ENCODE data around the gene UNC119. TPM values are rescaled to one million over a fixed set of nuclear protein-coding genes. Genes with fewer than 3 reads are reported as not detected.

The UNC119 gene
- total RNA-seq, 1 donor from 2014 or later: 27.7 TPM

DNA sequence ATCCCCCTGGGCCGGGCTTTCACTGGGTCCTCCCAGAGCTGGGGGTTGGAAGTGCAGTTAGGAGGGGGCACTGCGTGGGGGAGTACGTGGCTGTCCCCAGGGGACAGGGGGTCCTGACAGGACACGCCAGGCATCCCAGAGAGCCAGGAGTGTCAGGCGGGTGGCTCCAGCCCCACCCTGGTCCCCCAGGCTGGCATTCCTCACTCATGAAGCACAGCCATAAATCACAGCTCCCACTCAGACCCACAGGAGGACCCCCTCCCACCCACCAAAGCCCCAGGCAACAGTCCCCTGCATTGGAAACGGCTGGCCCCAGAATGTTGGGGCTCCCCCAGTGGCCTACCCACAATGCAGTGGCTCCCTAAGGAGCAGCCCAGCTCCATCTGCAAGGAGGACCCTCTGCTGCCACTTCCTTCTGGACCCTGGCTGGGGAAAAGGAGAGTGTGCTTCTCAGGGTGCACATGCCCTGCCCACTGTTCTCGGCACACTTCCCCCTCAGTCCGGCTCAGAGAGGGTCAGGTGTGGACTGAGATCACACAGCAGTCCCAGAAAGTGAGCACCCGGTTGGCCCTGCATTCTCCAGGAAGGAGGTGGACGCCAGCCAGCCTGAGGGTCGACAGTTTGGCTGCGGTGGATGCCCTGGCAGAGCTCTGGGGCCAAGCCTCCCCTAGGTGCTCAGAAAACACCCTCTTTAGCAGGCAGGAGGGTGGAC lies 53.6 kb downstream of the UNC119 start:
- Mint-ChIP-seq H3K27ac (ENCODE audit: unreplicated experiment) (no peak overlapping the region), H3K27me3 (ENCODE audit: low read depth, unreplicated experiment) (peaks cover 47% of the 10 kb centered on the region), H3K36me3 (ENCODE audit: low read depth, unreplicated experiment) (no peaks in the 10 kb centered on the region), H3K4me3 (ENCODE audit: unreplicated experiment) (no peak overlapping the region), H3K4me1 (ENCODE audit: low read depth, unreplicated experiment) (no peaks in the 10 kb centered on the region), H3K9me3 (ENCODE audit: unreplicated experiment) (no peaks in the 10 kb centered on the region)
- Histone ChIP-seq H4K20me1 (ENCODE audit: insufficient read depth, low read length) (no peaks in the 10 kb centered on the region), H3K4me3 (ENCODE audit: insufficient read depth, low read depth, low read length) (no peak overlapping the region), H3K4me2 (ENCODE audit: low read length) (no peak overlapping the region), H3K27ac (ENCODE audit: low read depth, low read length) (no peak overlapping the region), H3K4me1 (ENCODE audit: insufficient read depth, low read length) (no peaks in the 10 kb centered on the region), H3K9me3 (ENCODE audit: insufficient read depth, low read depth, low read length) (no peaks in the 10 kb centered on the region), H3K27me3 (ENCODE audit: insufficient read depth, low read length) (peaks cover 3% of the 10 kb centered on the region), H3K79me2 (ENCODE audit: insufficient read depth, low read length) (no peaks in the 10 kb centered on the region), H3K36me3 (ENCODE audit: insufficient read depth, low read length) (no peaks in the 10 kb centered on the region), H3K9ac (ENCODE audit: low read length) (no peak overlapping the region), H2AFZ (ENCODE audit: low read depth, low read length) (no peak overlapping the region)
- no peak for FAIRE-seq
- no peak for DNase-seq (ENCODE audit: low read depth)
- no peak for TF ChIP-seq EZH2 (IDR thresholded peaks at IDR 0.05; ENCODE audit: insufficient read depth, low read length)
- TF ChIP-seq, protein P1, sequence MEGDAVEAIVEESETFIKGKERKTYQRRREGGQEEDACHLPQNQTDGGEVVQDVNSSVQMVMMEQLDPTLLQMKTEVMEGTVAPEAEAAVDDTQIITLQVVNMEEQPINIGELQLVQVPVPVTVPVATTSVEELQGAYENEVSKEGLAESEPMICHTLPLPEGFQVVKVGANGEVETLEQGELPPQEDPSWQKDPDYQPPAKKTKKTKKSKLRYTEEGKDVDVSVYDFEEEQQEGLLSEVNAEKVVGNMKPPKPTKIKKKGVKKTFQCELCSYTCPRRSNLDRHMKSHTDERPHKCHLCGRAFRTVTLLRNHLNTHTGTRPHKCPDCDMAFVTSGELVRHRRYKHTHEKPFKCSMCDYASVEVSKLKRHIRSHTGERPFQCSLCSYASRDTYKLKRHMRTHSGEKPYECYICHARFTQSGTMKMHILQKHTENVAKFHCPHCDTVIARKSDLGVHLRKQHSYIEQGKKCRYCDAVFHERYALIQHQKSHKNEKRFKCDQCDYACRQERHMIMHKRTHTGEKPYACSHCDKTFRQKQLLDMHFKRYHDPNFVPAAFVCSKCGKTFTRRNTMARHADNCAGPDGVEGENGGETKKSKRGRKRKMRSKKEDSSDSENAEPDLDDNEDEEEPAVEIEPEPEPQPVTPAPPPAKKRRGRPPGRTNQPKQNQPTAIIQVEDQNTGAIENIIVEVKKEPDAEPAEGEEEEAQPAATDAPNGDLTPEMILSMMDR (IDR thresholded peaks at IDR 0.05; ENCODE audit: insufficient read depth, low read depth, low read length): no peak

DNA sequence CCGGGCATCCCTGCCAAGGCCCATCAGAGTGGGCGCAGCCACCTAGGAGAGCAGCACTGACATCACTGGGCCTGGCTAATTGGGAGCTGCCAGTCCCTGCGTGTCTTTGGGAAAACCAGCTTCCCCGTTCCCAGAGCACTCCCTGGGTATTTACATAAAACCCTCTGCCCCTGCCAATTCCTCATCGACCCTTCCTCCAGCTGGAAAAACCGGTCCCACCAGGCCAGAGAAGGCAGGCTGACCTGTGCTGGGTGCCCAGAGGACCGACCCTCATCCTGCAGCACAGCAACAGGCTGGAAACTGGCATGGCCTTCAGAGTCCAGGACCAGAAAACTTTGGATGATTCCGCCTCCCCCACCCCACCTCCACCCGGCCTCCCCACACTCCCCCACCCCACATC lies 54.5 kb downstream of the UNC119 start:
- FAIRE-seq: no peak
- Histone ChIP-seq H3K27me3 (ENCODE audit: insufficient read depth, low read length) (peaks cover 2% of the 10 kb centered on the region), H3K27ac (ENCODE audit: low read depth, low read length) (no peak overlapping the region), H3K36me3 (ENCODE audit: insufficient read depth, low read length) (no peaks in the 10 kb centered on the region), H3K4me1 (ENCODE audit: insufficient read depth, low read length) (no peaks in the 10 kb centered on the region), H3K79me2 (ENCODE audit: insufficient read depth, low read length) (no peaks in the 10 kb centered on the region), H3K9me3 (ENCODE audit: insufficient read depth, low read depth, low read length) (no peaks in the 10 kb centered on the region), H4K20me1 (ENCODE audit: insufficient read depth, low read length) (no peaks in the 10 kb centered on the region), H3K4me2 (ENCODE audit: low read length) (no peak overlapping the region), H3K4me3 (ENCODE audit: insufficient read depth, low read depth, low read length) (no peak overlapping the region), H3K9ac (ENCODE audit: low read length) (no peak overlapping the region), H2AFZ (ENCODE audit: low read depth, low read length) (no peak overlapping the region)
- Mint-ChIP-seq H3K36me3 (ENCODE audit: low read depth, unreplicated experiment) (no peaks in the 10 kb centered on the region), H3K9me3 (ENCODE audit: unreplicated experiment) (no peaks in the 10 kb centered on the region), H3K27ac (ENCODE audit: unreplicated experiment) (no peak overlapping the region), H3K4me1 (ENCODE audit: low read depth, unreplicated experiment) (no peaks in the 10 kb centered on the region), H3K27me3 (ENCODE audit: low read depth, unreplicated experiment) (peaks cover 49% of the 10 kb centered on the region), H3K4me3 (ENCODE audit: unreplicated experiment) (no peak overlapping the region)
- DNase-seq (ENCODE audit: low read depth): no peak
- TF ChIP-seq, protein P1 (IDR thresholded peaks at IDR 0.05; ENCODE audit: insufficient read depth, low read depth, low read length): no peak
- TF ChIP-seq EZH2 (IDR thresholded peaks at IDR 0.05; ENCODE audit: insufficient read depth, low read length): no peak

Other genes starting within 250 kb of the UNC119 start
- gene TMEM97, start 233.4 kb downstream of the UNC119 start, total RNA-seq: 13.4 and 20.4 TPM in 2 replicates
- 69.9 and 70.4 TPM in 2 replicates for gene IFT20, start 217.2 kb downstream of the UNC119 start, total RNA-seq
- 87.0 and 100 TPM in 2 replicates for gene TNFAIP1, start 216.9 kb downstream of the UNC119 start, total RNA-seq
- 78.6 and 79.1 TPM in 2 replicates for gene POLDIP2, start 195.1 kb downstream of the UNC119 start, total RNA-seq
- not detected in 2 replicates for gene SEBOX, start 187.4 kb downstream of the UNC119 start, total RNA-seq
- 1.4 and 2.7 TPM in 2 replicates for gene VTN, start 182.3 kb downstream of the UNC119 start, total RNA-seq
- 12.8 and 14.4 TPM in 2 replicates for gene SARM1, start 180.9 kb downstream of the UNC119 start, total RNA-seq
- 7.4 and 7.9 TPM in 2 replicates for gene SLC46A1, start 146.4 kb downstream of the UNC119 start, total RNA-seq
- gene SLC13A2, start 79.0 kb downstream of the UNC119 start, total RNA-seq: not detected in 2 replicates
- gene FOXN1, start 46.3 kb downstream of the UNC119 start, total RNA-seq: not detected in 2 replicates
- gene PIGS, start 18.9 kb upstream of the UNC119 start, total RNA-seq: 71.5 and 88.2 TPM in 2 replicates
- 10.3 and 11.7 TPM in 2 replicates for gene ALDOC, start 24.3 kb upstream of the UNC119 start, total RNA-seq
- 7.0 and 8.7 TPM in 2 replicates for gene SPAG5, start 46.4 kb upstream of the UNC119 start, total RNA-seq
- 10.4 and 13.5 TPM in 2 replicates for gene RSKR, start 61.6 kb upstream of the UNC119 start, total RNA-seq
- gene BLTP2, start 92.5 kb upstream of the UNC119 start, total RNA-seq: 131 and 133 TPM in 2 replicates
- gene SDF2, start 109.3 kb upstream of the UNC119 start, total RNA-seq: 71.2 and 73.3 TPM in 2 replicates
- gene SUPT6H, start 109.6 kb upstream of the UNC119 start, total RNA-seq: 90.1 and 95.9 TPM in 2 replicates
- 2.7 and 3.4 TPM in 2 replicates for gene PROCA1, start 159.3 kb upstream of the UNC119 start, total RNA-seq
- gene RAB34, start 165.2 kb upstream of the UNC119 start, total RNA-seq: 145 and 150 TPM in 2 replicates
- 901 and 1,068 TPM in 2 replicates for gene RPL23A, start 167.4 kb upstream of the UNC119 start, total RNA-seq
- gene TLCD1, start 173.6 kb upstream of the UNC119 start, total RNA-seq: 24.6 and 25.1 TPM in 2 replicates
- gene NEK8, start 176.2 kb upstream of the UNC119 start, total RNA-seq: 4.3 TPM in 2 replicates
- gene TRAF4, start 191.4 kb upstream of the UNC119 start, total RNA-seq: 132 and 143 TPM in 2 replicates